ENCODE data around the gene DUSP28. TPM values are rescaled to one million over a fixed set of nuclear protein-coding genes. Genes with fewer than 3 reads are reported as not detected.

The DUSP28 gene
- total and polyA plus RNA-seq, 2 donors (not counting 1 experiment from before 2014, with no cell fraction given) = 19.0 to 19.1 TPM

DNA sequence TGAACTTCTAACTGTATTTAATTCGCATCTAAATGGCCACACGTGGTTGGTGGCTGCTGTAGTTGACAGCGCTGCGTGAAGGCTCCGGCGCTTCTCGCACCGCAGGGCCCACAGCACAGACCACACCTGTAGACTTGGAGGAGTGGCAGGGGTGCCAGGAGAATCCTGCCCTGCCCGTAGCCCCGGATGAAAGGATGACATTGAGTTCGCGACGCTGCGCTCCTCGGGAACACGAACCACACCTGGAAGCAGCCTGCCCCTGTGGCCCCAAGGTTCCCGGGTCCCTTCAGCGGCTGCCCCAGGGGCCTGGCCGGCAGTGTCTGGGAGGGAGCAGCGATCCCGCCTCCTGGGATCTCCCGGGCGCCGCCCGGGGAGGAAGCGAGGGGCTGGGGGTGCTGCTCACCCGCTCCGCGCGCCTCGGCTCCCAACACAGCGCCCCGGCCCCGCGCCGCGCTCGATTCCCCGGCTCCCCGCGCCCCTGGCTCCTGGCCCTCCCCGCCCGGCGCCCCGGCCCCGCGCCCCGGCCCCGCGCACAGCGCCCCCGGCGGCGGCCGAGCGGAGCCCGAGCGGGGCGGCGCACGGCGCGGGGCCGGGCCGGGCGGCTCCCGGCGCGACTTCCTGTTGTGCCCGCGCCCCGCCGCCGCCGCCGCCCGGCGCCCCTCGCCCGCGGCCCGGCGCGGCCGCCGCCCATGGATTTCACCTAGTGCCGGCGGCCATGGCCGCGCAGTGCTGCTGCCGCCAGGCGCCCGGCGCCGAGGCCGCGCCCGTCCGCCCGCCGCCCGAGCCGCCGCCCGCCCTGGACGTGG, 7.9 kb downstream of the DUSP28 start, which contains the start of gene RNPEPL1:
Gene RNPEPL1 (plus strand): TSS at position 613 of the 806 bp plus-strand sequence. CDS start 103 bp downstream, at position 716.
- peak within 1 kb of the TSS; percentile 77 for H2AFZ ChIP-seq (ENCODE audit: insufficient read depth, low read depth, low read length, poor library complexity, severe bottlenecking)
- H3K9me3 ChIP-seq (ENCODE audit: control extremely low read depth in 1 of 3, control insufficient read depth in 2 of 3, insufficient read depth in 1 of 3, low read length in 2 of 3) = no peaks in the 10 kb centered on the region
- H3K4me1 Mint-ChIP-seq = peaks cover 67% of the 10 kb centered on the region
- H3K27me3 Mint-ChIP-seq = no peaks in the 10 kb centered on the region
- H3K27ac Mint-ChIP-seq = peak within 1 kb of the TSS; percentile 93
- no peaks in the 10 kb centered on the region for H3K9me3 Mint-ChIP-seq (ENCODE audit: insufficient read depth)
- intact Hi-C loops (cut with micrococcal nuclease) = loop anchor here (1.0 to 10.0 kb wide), 2 partner anchors 8 to 537 kb away; partner anchors contain the start of genes DUSP28 and MTERF4
- peak within 1 kb of the TSS; percentile 75 to 79 for H3K27ac ChIP-seq (ENCODE audit: low read length in 2 of 2)
- H4K20me1 ChIP-seq (ENCODE audit: control insufficient read depth, insufficient read depth, low read length, poor library complexity, severe bottlenecking) = peaks cover 51% of the 10 kb centered on the region
- ChIA-PET CTCF (interaction anchor here (0.7 to 7.8 kb wide), 6 partner anchors 11 to 54 kb away, joined by 4 to 126 read pairs (median 9); partner anchors contain the start of genes ANKMY1 and CAPN10), POLR2A (interaction anchor here (1.1 to 3.7 kb wide), 4 partner anchors 7 to 18 kb away, joined by 4 to 97 read pairs (median 18); partner anchors contain the start of gene CAPN10)
- peak within 1 kb of the TSS; percentile 98 for H3K4me2 ChIP-seq (replicated peaks; ENCODE audit: low read depth, low read length, poor library complexity, severe bottlenecking)
- peak within 1 kb of the TSS; percentile 81 for H3K9ac ChIP-seq (ENCODE audit: low read length)
- H3K4me3 Mint-ChIP-seq = peak within 1 kb of the TSS; percentile 91
- H3K4me3 ChIP-seq (ENCODE audit: control extremely low read depth in 1 of 5, extremely low read depth in 1 of 5, insufficient read depth in 1 of 5, low read depth in 2 of 5, low read length in 4 of 5) = peak within 1 kb of the TSS; percentile 46 to 76 (median 60)
- no peak for TF ChIP-seq CTCF (IDR thresholded peaks at IDR 0.05)
- TF ChIP-seq EZH2 (IDR thresholded peaks at IDR 0.05; ENCODE audit: borderline replicate concordance, insufficient read depth, low read depth, low read length, poor library complexity, severe bottlenecking) = no peak
- H3K36me3 ChIP-seq (replicated peaks in 1 of 2; ENCODE audit: control extremely low read depth in 1 of 2, control insufficient read depth in 1 of 2, extremely low read depth in 1 of 2, insufficient read depth in 2 of 2, low read length in 1 of 2) = peaks cover 0 to 15% of the 10 kb centered on the region in 2 experiments
- ATAC-seq (ENCODE audit: low read depth) = peak; percentile 35
- no peaks in the 10 kb centered on the region for H3K27me3 ChIP-seq (replicated peaks in 1 of 4; ENCODE audit: control extremely low read depth in 1 of 4, control insufficient read depth in 3 of 4, insufficient read depth in 4 of 4, low read length in 3 of 4)
- under 1% methylated on average over 106 of the region's 106 CpGs for WGBS (ENCODE audit: insufficient coverage)
- H3K79me2 ChIP-seq (ENCODE audit: control insufficient read depth, insufficient read depth, low read length) = peaks cover 69% of the 10 kb centered on the region
- peak; percentile 79 for DNase-seq
- peaks cover 54 to 63% of the 10 kb centered on the region in 2 donors for H3K4me1 ChIP-seq (ENCODE audit: control insufficient read depth in 2 of 2, insufficient read depth in 2 of 2, low read length in 2 of 2)

All from B cell (primary cell).